CD14-positive monocyte (primary cell): Measurements from ENCODE around the gene TTC28. TPM values are rescaled to one million over a fixed set of nuclear protein-coding genes. Genes with fewer than 3 reads are reported as not detected.

Experiments used
- DNase-seq, 3 donors: peaks; one replicate each; pipeline ENCODE4 v3.0.0-alpha.2; 2011 to 2022
- H2AFZ ChIP-seq: 2 replicates; pipeline ENCODE4 v1.6.0; 2012; ENCODE audit warnings: mild to moderate bottlenecking, low read depth, low read length, inconsistent platforms; ENCODE audit not compliant: insufficient read depth, poor library complexity, severe bottlenecking
- H3K27ac ChIP-seq, 2 donors: 1 replicate in 1 of 2; 2 replicates in 1 of 2; pipeline ENCODE4 v1.5.1; 2012 to 2013; ENCODE audit warnings: low read length in 2 of 2, control low read depth in 1 of 2, inconsistent platforms in 1 of 2, low read depth in 1 of 2, mild to moderate bottlenecking in 1 of 2
- H3K27me3 ChIP-seq, 2 donors: one replicate each; pipeline versions ENCODE4 v1.6.0 to v1.6.1; 2011 to 2013; ENCODE audit warnings: low read length in 2 of 2; ENCODE audit not compliant: control insufficient read depth in 2 of 2, insufficient read depth in 2 of 2
- H3K36me3 ChIP-seq, 2 donors: replicated peaks in 1 of 2; 1 replicate in 1 of 2; 2 replicates in 1 of 2; pipeline versions ENCODE4 v1.5.1 to v1.6.1; 2012 to 2013; ENCODE audit warnings: low read length in 2 of 2, control low read depth in 1 of 2, inconsistent platforms in 1 of 2, mild to moderate bottlenecking in 1 of 2; ENCODE audit not compliant: insufficient read depth in 2 of 2, control insufficient read depth in 1 of 2
- H3K4me1 ChIP-seq, 2 donors: 1 replicate in 1 of 2; 2 replicates in 1 of 2; pipeline versions ENCODE4 v1.5.1 to v1.6.1; 2012 to 2013; ENCODE audit warnings: low read length in 2 of 2, control low read depth in 1 of 2, inconsistent platforms in 1 of 2, mild to moderate bottlenecking in 1 of 2, moderate library complexity in 1 of 2; ENCODE audit not compliant: insufficient read depth in 2 of 2, control insufficient read depth in 1 of 2
- H3K4me2 ChIP-seq: replicated peaks from 2 replicates; pipeline ENCODE3; 2012; ENCODE audit warnings: low read length, moderate library complexity, mild to moderate bottlenecking; ENCODE audit not compliant: poor library complexity, severe bottlenecking; ENCODE audit errors: extremely low read depth
- H3K4me3 ChIP-seq, 3 experiments: fragments of 200-600 bp in 1 of 3; sonication (generic) in 1 of 3; replicated peaks in 1 of 3; 1 replicate in 2 of 3; 2 replicates in 1 of 3; pipeline ENCODE4 v1.5.1; 2011 to 2013; ENCODE audit warnings: low read length in 3 of 3, mild to moderate bottlenecking in 3 of 3, control low read depth in 2 of 3, low read depth in 2 of 3, inconsistent platforms in 1 of 3, moderate library complexity in 1 of 3
- H3K79me2 ChIP-seq: 2 replicates; pipeline ENCODE4 v1.6.0; 2012; ENCODE audit warnings: mild to moderate bottlenecking, control low read depth, inconsistent platforms, low read length, moderate library complexity; ENCODE audit not compliant: insufficient read depth
- H3K9ac ChIP-seq: 2 replicates; pipeline ENCODE4 v1.6.0; 2017; ENCODE audit warnings: low read length, mild to moderate bottlenecking; ENCODE audit not compliant: insufficient read depth, poor library complexity, severe bottlenecking
- H3K9me3 ChIP-seq, 2 donors: replicated peaks in 1 of 2; 1 replicate in 1 of 2; 2 replicates in 1 of 2; pipeline versions ENCODE4 v1.5.1 to v1.6.1; 2012 to 2013; ENCODE audit warnings: low read length in 2 of 2, control low read depth in 1 of 2; ENCODE audit not compliant: control insufficient read depth in 1 of 2, insufficient read depth in 1 of 2
- H4K20me1 ChIP-seq: 2 replicates; pipeline ENCODE4 v1.6.0; 2012; ENCODE audit warnings: mild to moderate bottlenecking, low read length, control low read depth, moderate library complexity; ENCODE audit not compliant: insufficient read depth
- H3K27ac Mint-ChIP-seq, 7 donors: one replicate each; pipeline ENCODE4 v1.8.0; 2020; ENCODE audit warnings: mild to moderate bottlenecking in 7 of 7, mixed read lengths in 7 of 7, moderate library complexity in 6 of 7, inconsistent platforms in 2 of 7
- H3K27me3 Mint-ChIP-seq, 3 donors: one replicate each; pipeline ENCODE4 v1.8.0; 2021 to 2022; ENCODE audit warnings: low read depth in 3 of 3, mild to moderate bottlenecking in 3 of 3, mixed read lengths in 3 of 3, moderate library complexity in 3 of 3, inconsistent platforms in 1 of 3
- H3K36me3 Mint-ChIP-seq, 2 donors: one replicate each; pipeline ENCODE4 v1.8.0; 2020; ENCODE audit warnings: mixed read lengths in 2 of 2, inconsistent platforms in 1 of 2, mild to moderate bottlenecking in 1 of 2
- H3K4me1 Mint-ChIP-seq: one replicate; pipeline ENCODE4 v1.8.0; 2020; ENCODE audit warnings: mild to moderate bottlenecking, mixed read lengths
- H3K4me3 Mint-ChIP-seq, 2 donors: one replicate each; pipeline ENCODE4 v1.8.0; 2020; ENCODE audit warnings: mild to moderate bottlenecking in 2 of 2, mixed read lengths in 2 of 2, moderate library complexity in 1 of 2
- H3K9me3 Mint-ChIP-seq, 7 donors: one replicate each; pipeline ENCODE4 v1.8.0; 2020 to 2022; ENCODE audit warnings: mixed read lengths in 7 of 7, mild to moderate bottlenecking in 6 of 7, moderate library complexity in 6 of 7, inconsistent platforms in 2 of 7
- CTCF ChIP-seq: fragments of 200-600 bp; IDR thresholded peaks from one replicate; pipeline ENCODE4 v1.8.0; 2022; ENCODE audit warnings: antibody characterized with exemption, mild to moderate bottlenecking
- whole genome bisulfite sequencing: methylation state at CpG from one replicate; pipeline ENCODE4 v1.1.5; 2013; ENCODE audit warnings: missing lambda C conversion rate; ENCODE audit not compliant: insufficient coverage; 5-methylcytosine and 5-hydroxymethylcytosine counted together
- intact Hi-C, 2 donors: fragments of 100-400 bp; cut with micrococcal nuclease; formaldehyde crosslinking; loops; one replicate each; pipeline versions ENCODE4 v1.15.0 to v1.15.1; 2023
- polyA plus RNA-seq, 3 donors: library from polyadenylated mRNA; depleted of rRNA in 1 of 3; unstranded in 2 of 3; stranded (reverse) in 1 of 3; fragments of 300-500 nt in 2 of 3; fragments of >200 nt in 1 of 3; fragmentation: Illumina TruSeq in 2 of 3; gene quantifications; 1 replicate in 2 of 3; 2 replicates in 1 of 3; pipeline ENCODE4 v1.2.3, GENCODE V29; 2012 to 2021

TTC28 gene
- polyA plus RNA-seq, 3 donors, result 0.24 to 0.61 TPM; not detected in 1

GRCh38 chr22:28710107-28710506, 30.5 kb upstream of the TTC28 start:
- Histone ChIP-seq H3K9ac (no peak overlapping the region), H3K9me3 (no peaks in the 10 kb centered on the region), H3K27me3 (no peaks in the 10 kb centered on the region), H3K27ac (no peak overlapping the region), H3K36me3 (peaks cover 20 to 51% of the 10 kb centered on the region in 2 donors), H3K4me3 (no peak overlapping the region), H3K4me2 (no peak overlapping the region), H3K79me2 (no peaks in the 10 kb centered on the region), H3K4me1 (peaks cover 0 to 3% of the 10 kb centered on the region in 2 donors), H4K20me1 (no peaks in the 10 kb centered on the region), H2AFZ (no peak overlapping the region)
- Mint-ChIP-seq H3K36me3 (peaks cover 42 to 56% of the 10 kb centered on the region in 2 donors), H3K4me3 (no peak overlapping the region), H3K27ac (no peak overlapping the region), H3K27me3 (peaks cover 0 to 1% (median 0%) of the 10 kb centered on the region in 3 donors), H3K9me3 (peaks cover 0 to 3% (median 0%) of the 10 kb centered on the region in 7 donors), H3K4me1 (peaks cover 6% of the 10 kb centered on the region)
- no peak for DNase-seq
- TF ChIP-seq CTCF, result no peak
- intact Hi-C loops, result loop anchor here in 1 of 2 donors (10.0 kb wide), 1 partner anchor 55 kb away; no protein-coding TSS in a partner anchor

- Histone ChIP-seq H3K27me3 (no peaks in the 10 kb centered on the region), H3K4me1 (no peaks in the 10 kb centered on the region), H4K20me1 (no peaks in the 10 kb centered on the region), H3K36me3 (peaks cover 28 to 57% of the 10 kb centered on the region in 2 donors), H3K4me3 (no peak overlapping the region), H3K27ac (no peak overlapping the region), H2AFZ (no peak overlapping the region), H3K4me2 (no peak overlapping the region), H3K9ac (no peak overlapping the region), H3K79me2 (no peaks in the 10 kb centered on the region), H3K9me3 (no peaks in the 10 kb centered on the region)
- WGBS, result no CpG with 5 or more reads among the region's 6 CpGs
- TF ChIP-seq CTCF, result no peak
- peaks cover 49 to 69% of the 10 kb centered on the region in 2 donors for H3K36me3 Mint-ChIP-seq
- DNase-seq, result no peak
- H3K27me3 Mint-ChIP-seq, result no peaks in the 10 kb centered on the region
- H3K9me3 Mint-ChIP-seq, result no peaks in the 10 kb centered on the region
- intact Hi-C loops, result no loop called here
- H3K4me1 Mint-ChIP-seq, result no peaks in the 10 kb centered on the region
- H3K27ac Mint-ChIP-seq, result peak overlapping the region in 2 of 7 donors; percentile 36 to 84
- H3K4me3 Mint-ChIP-seq, result no peak overlapping the region
These were observed 27.2 kb upstream of the TTC28 start for GRCh38 chr22:28706845-28707244.
